Liver (tissue), 9 donors: ENCODE data around the gene EBF3. TPM values are rescaled to one million over a fixed set of nuclear protein-coding genes. Genes with fewer than 3 reads are reported as not detected.

Experiments
- DNase-seq: peaks from one replicate; pipeline ENCODE4 v3.0.0-alpha.2; 2017; ENCODE audit warnings: low spot score
- H3K27ac ChIP-seq, 2 donors: one replicate each; pipeline ENCODE4 v1.7.0; 2013; ENCODE audit warnings: inconsistent platforms in 2 of 2, low read length in 2 of 2, control low read depth in 1 of 2, low read depth in 1 of 2, mild to moderate bottlenecking in 1 of 2
- H3K27me3 ChIP-seq, 4 donors: one replicate each; pipeline versions ENCODE4 v1.6.1 to v1.7.0; 2013; ENCODE audit warnings: low read length in 3 of 4, inconsistent platforms in 1 of 4, mild to moderate bottlenecking in 1 of 4, moderate library complexity in 1 of 4; ENCODE audit not compliant: control insufficient read depth in 4 of 4, insufficient read depth in 4 of 4
- H3K36me3 ChIP-seq, 4 donors: one replicate each; pipeline versions ENCODE4 v1.6.1 to v1.7.0; 2013; ENCODE audit warnings: low read length in 3 of 4, mild to moderate bottlenecking in 3 of 4, low read depth in 1 of 4, moderate library complexity in 1 of 4; ENCODE audit not compliant: control insufficient read depth in 4 of 4, insufficient read depth in 3 of 4
- H3K4me1 ChIP-seq, 4 donors: one replicate each; pipeline versions ENCODE4 v1.6.1 to v1.7.0; 2013; ENCODE audit warnings: low read length in 3 of 4, mild to moderate bottlenecking in 3 of 4, moderate library complexity in 1 of 4; ENCODE audit not compliant: control insufficient read depth in 4 of 4, insufficient read depth in 4 of 4
- H3K4me3 ChIP-seq, 3 donors: one replicate each; pipeline versions ENCODE4 v1.6.1 to v1.7.0; 2013; ENCODE audit warnings: low read length in 3 of 3, control low read depth in 1 of 3, low read depth in 1 of 3, mild to moderate bottlenecking in 1 of 3
- H3K9ac ChIP-seq, 2 donors: one replicate each; pipeline ENCODE4 v1.7.0; 2013; ENCODE audit warnings: low read length in 2 of 2, mild to moderate bottlenecking in 2 of 2, moderate library complexity in 2 of 2, control low read depth in 1 of 2, low read depth in 1 of 2
- H3K9me3 ChIP-seq, 4 donors: one replicate each; pipeline versions ENCODE4 v1.6.1 to v1.7.0; 2013; ENCODE audit warnings: low read length in 3 of 4; ENCODE audit not compliant: control insufficient read depth in 4 of 4
- EGR1 ChIP-seq, 2 donors: IDR thresholded peaks; 2 replicates each; pipeline ENCODE4 v1.6.1; 2016 to 2018; ENCODE audit warnings: antibody characterized with exemption in 2 of 2, low read depth in 2 of 2
- HNF4G ChIP-seq: IDR thresholded peaks from 2 replicates; pipeline ENCODE4 v1.6.1; 2016; ENCODE audit warnings: antibody characterized with exemption
- JUND ChIP-seq, 2 donors: IDR thresholded peaks; 2 replicates each; pipeline ENCODE4 v1.6.1; 2016; ENCODE audit warnings: antibody characterized with exemption in 2 of 2
- NR2F2 ChIP-seq: IDR thresholded peaks from 2 replicates; pipeline ENCODE4 v1.6.1; 2016; ENCODE audit warnings: antibody characterized with exemption
- TAF1 ChIP-seq: conservative IDR thresholded peaks from 2 replicates; pipeline ENCODE4 v1.6.1; 2016; ENCODE audit warnings: antibody characterized with exemption, mild to moderate bottlenecking
- YY1 ChIP-seq: IDR thresholded peaks from 2 replicates; pipeline ENCODE4 v1.6.1; 2016; ENCODE audit warnings: antibody characterized with exemption, mild to moderate bottlenecking
- WGBS: extraction: QIAGEN DNeasy Blood & Tissue Kit; methylation state at CpG from one replicate; pipeline ENCODE4 v1.1.7; 2013; 5-methylcytosine and 5-hydroxymethylcytosine counted together
- polyA plus RNA-seq, 2 donors: library from polyadenylated mRNA; stranded (reverse) in 1 of 2; unstranded in 1 of 2; fragments of 200-250 nt in 1 of 2; fragments of >200 nt in 1 of 2; fragmentation: Nextera tagmentation in 1 of 2; extraction: Ambion mirVana in 1 of 2; gene quantifications; one replicate each; pipeline versions ENCODE4 v1.2.1 to v1.2.3, GENCODE V29; 2013 to 2015
- total RNA-seq, 2 donors: library from RNA; depleted of rRNA; stranded (reverse); fragments of >200 nt; gene quantifications; one replicate each; pipeline ENCODE4 v1.2.3, GENCODE V29; 2014
- TF ChIP-seq, protein P1 (sequence below): fragments of 150-350 bp; IDR thresholded peaks from 2 replicates; pipeline ENCODE4 v1.5.1; 2017; ENCODE audit warnings: improper control_type of control experiment, low read depth, low read length; ENCODE audit not compliant: missing input control
- TF ChIP-seq, protein P2 (sequence below): IDR thresholded peaks from 2 replicates; pipeline ENCODE4 v1.6.1; 2016; ENCODE audit warnings: antibody characterized with exemption
- TF ChIP-seq, protein P3 (sequence below): IDR thresholded peaks from 2 replicates; pipeline ENCODE4 v1.6.1; 2016; ENCODE audit warnings: antibody characterized with exemption
- TF ChIP-seq, protein P4 (sequence below): IDR thresholded peaks from 2 replicates; pipeline ENCODE4 v1.6.1; 2016; ENCODE audit warnings: antibody characterized with exemption
- TF ChIP-seq, protein P5 (sequence below): IDR thresholded peaks from 2 replicates; pipeline ENCODE4 v1.6.1; 2016; ENCODE audit warnings: antibody characterized with exemption, mild to moderate bottlenecking
- donor health status: healthy.
- donor health status: healthy.
- donor health status: healthy.
- donor health status: healthy.
- donor health status: healthy.

EBF3 gene
- total and polyA plus RNA-seq, 4 donors, result 0.02 to 0.08 TPM; not detected in 2

DNA sequence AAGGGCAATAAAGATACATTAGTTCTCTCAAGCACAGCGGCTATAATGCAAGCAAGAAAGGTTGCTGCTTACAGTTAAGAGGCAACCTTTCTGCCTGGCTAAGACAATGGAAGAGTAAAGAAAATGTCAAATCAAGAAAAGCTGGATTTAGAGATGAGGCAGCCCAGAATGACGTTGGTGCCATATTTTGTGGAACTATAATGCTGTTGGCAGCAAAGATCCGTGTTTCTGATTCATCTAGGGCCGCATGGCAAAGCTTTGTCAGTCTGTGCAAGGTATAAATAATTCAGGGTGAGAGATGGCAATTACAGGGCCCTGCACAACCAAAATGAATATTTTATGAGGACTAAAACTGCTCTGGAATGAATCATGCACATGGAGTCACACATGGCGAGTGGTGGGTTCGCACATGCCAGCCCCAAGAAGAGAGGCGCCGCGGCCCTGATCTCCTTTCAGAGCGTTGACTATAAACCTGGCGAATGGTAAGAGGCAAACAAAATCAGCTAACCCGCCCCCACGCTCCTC, 76.6 kb downstream of the EBF3 start (continued):
- TF ChIP-seq, protein P1, sequence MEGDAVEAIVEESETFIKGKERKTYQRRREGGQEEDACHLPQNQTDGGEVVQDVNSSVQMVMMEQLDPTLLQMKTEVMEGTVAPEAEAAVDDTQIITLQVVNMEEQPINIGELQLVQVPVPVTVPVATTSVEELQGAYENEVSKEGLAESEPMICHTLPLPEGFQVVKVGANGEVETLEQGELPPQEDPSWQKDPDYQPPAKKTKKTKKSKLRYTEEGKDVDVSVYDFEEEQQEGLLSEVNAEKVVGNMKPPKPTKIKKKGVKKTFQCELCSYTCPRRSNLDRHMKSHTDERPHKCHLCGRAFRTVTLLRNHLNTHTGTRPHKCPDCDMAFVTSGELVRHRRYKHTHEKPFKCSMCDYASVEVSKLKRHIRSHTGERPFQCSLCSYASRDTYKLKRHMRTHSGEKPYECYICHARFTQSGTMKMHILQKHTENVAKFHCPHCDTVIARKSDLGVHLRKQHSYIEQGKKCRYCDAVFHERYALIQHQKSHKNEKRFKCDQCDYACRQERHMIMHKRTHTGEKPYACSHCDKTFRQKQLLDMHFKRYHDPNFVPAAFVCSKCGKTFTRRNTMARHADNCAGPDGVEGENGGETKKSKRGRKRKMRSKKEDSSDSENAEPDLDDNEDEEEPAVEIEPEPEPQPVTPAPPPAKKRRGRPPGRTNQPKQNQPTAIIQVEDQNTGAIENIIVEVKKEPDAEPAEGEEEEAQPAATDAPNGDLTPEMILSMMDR, result no peak
- TF ChIP-seq YY1 (no peak), TAF1 (no peak), JUND (IDR thresholded peaks at IDR 0.05) (no peak), HNF4G (no peak)

DNA sequence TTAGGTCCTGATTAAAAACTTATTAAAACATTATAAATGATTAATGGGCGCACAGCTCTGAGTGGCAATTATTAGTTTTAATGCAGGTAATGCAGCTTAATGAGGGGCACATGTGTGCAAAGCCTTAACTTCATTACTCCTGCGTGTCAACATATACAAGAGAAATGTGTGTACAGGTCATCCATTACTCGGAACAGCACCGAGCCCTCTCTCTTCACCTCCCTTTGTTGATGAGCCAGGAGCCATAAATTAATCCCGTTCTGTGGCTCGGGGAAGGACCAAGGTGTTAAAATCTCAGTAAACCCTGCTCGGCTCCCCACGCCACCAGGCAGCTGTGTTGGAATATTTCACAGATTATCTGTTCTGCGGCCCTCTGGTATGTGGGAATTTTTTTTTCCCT, 77.8 kb downstream of the EBF3 start:
- DNase-seq, result no peak
- Histone ChIP-seq H3K9me3 (no peaks in the 10 kb centered on the region), H3K27ac (no peak overlapping the region), H3K4me1 (no peaks in the 10 kb centered on the region), H3K4me3 (no peak overlapping the region), H3K36me3 (no peaks in the 10 kb centered on the region), H3K9ac (no peak overlapping the region), H3K27me3 (no peaks in the 10 kb centered on the region)
- 78% methylated on average over 9 of the region's 9 CpGs for WGBS
- no peak for TF ChIP-seq TAF1

DNA sequence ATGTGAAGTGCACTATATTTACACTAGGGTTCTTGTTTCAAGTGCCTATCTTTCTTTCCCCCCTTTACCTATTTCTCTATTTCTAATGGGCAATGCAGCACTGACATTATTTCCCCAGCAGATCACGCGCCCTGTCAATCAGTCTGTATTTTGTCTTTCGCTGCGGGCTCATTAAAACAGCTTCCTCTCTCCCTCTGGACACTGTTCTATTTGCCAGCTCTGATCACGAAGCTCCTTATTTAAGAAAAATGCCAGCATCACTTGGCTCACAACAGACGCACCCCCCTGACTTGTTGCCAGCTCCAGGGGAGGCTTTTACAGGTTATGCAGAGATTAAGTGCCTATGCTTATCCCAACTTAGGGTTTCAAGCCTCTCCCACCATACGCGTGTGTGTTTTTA, 78.5 kb downstream of the EBF3 start:
- 80% methylated on average over 8 of the region's 8 CpGs for WGBS
- Histone ChIP-seq H3K27me3 (no peaks in the 10 kb centered on the region), H3K9ac (no peak overlapping the region), H3K27ac (no peak overlapping the region), H3K4me1 (no peaks in the 10 kb centered on the region), H3K4me3 (no peak overlapping the region), H3K9me3 (no peaks in the 10 kb centered on the region), H3K36me3 (no peaks in the 10 kb centered on the region)
- no peak for DNase-seq
- TF ChIP-seq, protein P2, sequence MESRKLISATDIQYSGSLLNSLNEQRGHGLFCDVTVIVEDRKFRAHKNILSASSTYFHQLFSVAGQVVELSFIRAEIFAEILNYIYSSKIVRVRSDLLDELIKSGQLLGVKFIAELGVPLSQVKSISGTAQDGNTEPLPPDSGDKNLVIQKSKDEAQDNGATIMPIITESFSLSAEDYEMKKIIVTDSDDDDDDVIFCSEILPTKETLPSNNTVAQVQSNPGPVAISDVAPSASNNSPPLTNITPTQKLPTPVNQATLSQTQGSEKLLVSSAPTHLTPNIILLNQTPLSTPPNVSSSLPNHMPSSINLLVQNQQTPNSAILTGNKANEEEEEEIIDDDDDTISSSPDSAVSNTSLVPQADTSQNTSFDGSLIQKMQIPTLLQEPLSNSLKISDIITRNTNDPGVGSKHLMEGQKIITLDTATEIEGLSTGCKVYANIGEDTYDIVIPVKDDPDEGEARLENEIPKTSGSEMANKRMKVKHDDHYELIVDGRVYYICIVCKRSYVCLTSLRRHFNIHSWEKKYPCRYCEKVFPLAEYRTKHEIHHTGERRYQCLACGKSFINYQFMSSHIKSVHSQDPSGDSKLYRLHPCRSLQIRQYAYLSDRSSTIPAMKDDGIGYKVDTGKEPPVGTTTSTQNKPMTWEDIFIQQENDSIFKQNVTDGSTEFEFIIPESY, result no peak
- TF ChIP-seq JUND (IDR thresholded peaks at IDR 0.05) (no peak), EGR1 (IDR thresholded peaks at IDR 0.05; ENCODE audit: low read depth in 2 of 2) (no peak)
- TF ChIP-seq, protein P3, sequence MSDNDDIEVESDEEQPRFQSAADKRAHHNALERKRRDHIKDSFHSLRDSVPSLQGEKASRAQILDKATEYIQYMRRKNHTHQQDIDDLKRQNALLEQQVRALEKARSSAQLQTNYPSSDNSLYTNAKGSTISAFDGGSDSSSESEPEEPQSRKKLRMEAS, result no peak
- TF ChIP-seq, protein P4, sequence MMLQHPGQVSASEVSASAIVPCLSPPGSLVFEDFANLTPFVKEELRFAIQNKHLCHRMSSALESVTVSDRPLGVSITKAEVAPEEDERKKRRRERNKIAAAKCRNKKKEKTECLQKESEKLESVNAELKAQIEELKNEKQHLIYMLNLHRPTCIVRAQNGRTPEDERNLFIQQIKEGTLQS, result no peak

DNA sequence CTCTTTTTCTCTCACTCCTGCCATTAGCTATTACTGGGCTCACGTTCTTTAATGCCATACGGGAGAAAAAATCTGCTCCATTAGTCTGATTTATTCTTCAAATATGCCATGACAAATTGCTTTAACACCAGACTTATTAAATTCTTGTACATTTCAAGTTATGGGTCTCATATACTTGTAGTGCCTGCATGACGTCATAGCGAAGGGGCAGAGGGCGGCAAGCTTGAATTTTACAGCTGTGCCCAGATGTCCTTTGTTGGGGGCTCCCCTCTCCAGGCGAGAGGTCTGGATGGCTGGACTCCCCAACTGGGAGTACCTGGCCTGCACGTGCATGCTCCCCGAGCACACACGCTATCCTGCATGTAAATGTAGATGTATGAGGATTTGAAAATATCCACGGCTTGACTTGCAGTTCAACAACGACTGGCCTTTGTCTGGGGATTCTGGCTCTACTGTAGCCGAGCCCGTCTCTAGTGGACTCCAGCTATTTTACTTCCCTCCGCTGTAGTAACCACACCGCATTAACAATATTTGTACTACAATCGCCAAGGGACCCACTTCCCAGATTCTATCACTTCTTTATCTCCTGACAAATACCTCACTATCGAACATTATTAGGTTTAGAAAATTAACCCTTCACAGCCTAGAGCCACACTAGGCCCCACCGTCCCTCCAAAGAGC, 79.5 kb downstream of the EBF3 start:
- WGBS, result 75% methylated on average over 18 of the region's 18 CpGs
- H3K27me3 ChIP-seq, result no peaks in the 10 kb centered on the region
- no peaks in the 10 kb centered on the region for H3K4me1 ChIP-seq
- no peak for TF ChIP-seq YY1
- TF ChIP-seq EGR1 (IDR thresholded peaks at IDR 0.05; ENCODE audit: low read depth in 2 of 2), result no peak
- TF ChIP-seq, protein P1, result no peak
- TF ChIP-seq, protein P5, sequence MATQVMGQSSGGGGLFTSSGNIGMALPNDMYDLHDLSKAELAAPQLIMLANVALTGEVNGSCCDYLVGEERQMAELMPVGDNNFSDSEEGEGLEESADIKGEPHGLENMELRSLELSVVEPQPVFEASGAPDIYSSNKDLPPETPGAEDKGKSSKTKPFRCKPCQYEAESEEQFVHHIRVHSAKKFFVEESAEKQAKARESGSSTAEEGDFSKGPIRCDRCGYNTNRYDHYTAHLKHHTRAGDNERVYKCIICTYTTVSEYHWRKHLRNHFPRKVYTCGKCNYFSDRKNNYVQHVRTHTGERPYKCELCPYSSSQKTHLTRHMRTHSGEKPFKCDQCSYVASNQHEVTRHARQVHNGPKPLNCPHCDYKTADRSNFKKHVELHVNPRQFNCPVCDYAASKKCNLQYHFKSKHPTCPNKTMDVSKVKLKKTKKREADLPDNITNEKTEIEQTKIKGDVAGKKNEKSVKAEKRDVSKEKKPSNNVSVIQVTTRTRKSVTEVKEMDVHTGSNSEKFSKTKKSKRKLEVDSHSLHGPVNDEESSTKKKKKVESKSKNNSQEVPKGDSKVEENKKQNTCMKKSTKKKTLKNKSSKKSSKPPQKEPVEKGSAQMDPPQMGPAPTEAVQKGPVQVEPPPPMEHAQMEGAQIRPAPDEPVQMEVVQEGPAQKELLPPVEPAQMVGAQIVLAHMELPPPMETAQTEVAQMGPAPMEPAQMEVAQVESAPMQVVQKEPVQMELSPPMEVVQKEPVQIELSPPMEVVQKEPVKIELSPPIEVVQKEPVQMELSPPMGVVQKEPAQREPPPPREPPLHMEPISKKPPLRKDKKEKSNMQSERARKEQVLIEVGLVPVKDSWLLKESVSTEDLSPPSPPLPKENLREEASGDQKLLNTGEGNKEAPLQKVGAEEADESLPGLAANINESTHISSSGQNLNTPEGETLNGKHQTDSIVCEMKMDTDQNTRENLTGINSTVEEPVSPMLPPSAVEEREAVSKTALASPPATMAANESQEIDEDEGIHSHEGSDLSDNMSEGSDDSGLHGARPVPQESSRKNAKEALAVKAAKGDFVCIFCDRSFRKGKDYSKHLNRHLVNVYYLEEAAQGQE, result no peak
- TF ChIP-seq NR2F2, result no peak
- DNase-seq, result no peak
- no peak overlapping the region for H3K9ac ChIP-seq
- H3K9me3 ChIP-seq, result no peaks in the 10 kb centered on the region
- H3K36me3 ChIP-seq, result no peaks in the 10 kb centered on the region
- no peak overlapping the region for H3K27ac ChIP-seq
- H3K4me3 ChIP-seq, result no peak overlapping the region
